GM18907 (cell line): Measurements from ENCODE around the gene ZAR1.
"Not testable (repeated sequence)": the region's sequence is repeated elsewhere in the genome, so short reads cannot be mapped to it uniquely, and the experiment has no call there.

Experiments
- ATAC-seq: cut with Tn5 transposase; IDR thresholded peaks from one replicate; pipeline ENCODE4 v1.9.1; 2021; ENCODE audit warnings: mild to moderate bottlenecking, moderate library complexity; ENCODE audit not compliant: unreplicated experiment

ZAR1 gene

GRCh38 chr4:48490012-48490679 lies at the start of gene ZAR1:
Gene ZAR1, plus strand, starts transcription at chr4:48490252. Its CDS starts 40 bp downstream, at chr4:48490292.
- ATAC-seq, result no peak

DNA sequence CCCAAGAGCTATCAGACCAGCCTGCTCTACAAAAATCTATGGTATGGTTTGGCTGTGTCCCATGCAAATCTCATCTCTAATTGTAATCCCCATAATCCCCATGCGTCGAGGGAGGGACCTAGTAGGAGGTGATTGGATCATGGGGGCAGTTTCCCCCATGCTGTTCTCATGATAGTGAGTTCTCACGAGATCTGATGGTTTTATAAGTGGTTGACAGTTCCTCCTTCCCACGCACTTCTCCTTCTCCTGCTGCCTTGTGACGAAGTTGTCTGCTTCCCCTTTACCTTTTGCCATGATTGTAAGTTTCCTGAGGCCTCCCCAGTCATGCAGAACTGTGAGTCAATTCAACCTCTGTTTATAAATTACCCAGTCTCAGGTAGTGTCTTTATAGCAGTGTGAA lies 49.1 kb upstream of the ZAR1 start:
- not testable (repeated sequence) for ATAC-seq

DNA sequence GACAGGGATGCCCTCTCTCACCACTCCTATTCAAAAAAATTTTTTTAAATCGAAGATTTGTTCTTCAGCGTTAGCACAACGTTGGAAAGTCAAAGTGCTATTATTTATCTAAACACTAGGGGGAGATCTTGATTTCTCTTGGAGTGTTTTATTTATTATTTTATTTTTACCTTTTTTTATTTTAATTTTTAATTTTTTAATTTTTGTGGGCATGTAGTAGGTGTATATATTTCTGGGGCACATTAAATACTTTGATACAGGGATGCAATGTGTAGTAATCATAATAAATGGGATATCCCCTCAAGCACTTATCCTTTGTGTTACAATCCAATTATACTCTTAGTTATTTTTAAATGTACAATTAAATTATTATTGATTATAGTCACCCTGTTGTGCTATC lies 44.3 kb upstream of the ZAR1 start:
- no peak for ATAC-seq

DNA sequence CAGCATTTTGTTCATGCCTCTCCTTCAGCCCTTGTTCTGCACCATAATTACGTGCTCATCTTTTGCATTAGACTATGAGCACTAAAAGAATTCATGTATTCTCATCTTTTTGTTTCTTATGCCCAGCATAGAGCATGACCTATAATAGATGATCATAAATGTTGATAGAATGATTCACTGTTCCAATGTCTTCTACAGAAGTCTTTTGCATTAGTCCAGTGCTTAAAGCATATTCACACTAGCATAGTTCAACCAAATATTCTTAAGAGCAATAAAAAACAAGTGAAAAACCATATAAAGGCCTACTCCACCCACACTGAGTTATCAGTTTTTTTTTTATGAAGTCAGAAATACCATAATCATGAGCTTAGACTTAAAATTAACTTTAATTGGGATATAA lies 43.4 kb upstream of the ZAR1 start:
- no peak for ATAC-seq

DNA sequence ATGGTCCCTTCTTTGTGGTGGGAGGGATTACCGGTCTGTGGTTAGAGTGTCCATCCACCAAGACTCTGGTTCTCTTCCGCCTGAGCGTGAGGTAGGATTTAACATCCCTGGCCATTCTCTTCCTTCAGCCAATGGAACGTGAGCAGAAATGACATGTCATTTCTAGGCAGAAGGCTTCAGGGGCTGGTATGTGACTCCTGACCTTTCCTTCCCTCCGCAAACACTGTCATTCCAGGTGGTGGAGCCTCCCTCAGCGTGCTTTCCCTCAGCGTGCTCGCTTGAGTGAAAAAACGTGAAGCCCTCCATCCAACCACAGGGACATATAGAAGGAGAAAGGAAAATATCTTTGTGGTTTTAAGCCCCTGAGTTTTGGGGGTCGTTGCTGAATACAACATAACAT lies 40.9 kb upstream of the ZAR1 start:
- ATAC-seq, result no peak

- no peak for ATAC-seq
Measured at GRCh38 chr4:48450740-48451139, 39.3 kb upstream of the ZAR1 start.

GRCh38 chr4:48451656-48452055 lies 38.4 kb upstream of the ZAR1 start:
- not testable (repeated sequence) for ATAC-seq

GRCh38 chr4:48454591-48454990 lies 35.5 kb upstream of the ZAR1 start:
- ATAC-seq, result no peak

DNA sequence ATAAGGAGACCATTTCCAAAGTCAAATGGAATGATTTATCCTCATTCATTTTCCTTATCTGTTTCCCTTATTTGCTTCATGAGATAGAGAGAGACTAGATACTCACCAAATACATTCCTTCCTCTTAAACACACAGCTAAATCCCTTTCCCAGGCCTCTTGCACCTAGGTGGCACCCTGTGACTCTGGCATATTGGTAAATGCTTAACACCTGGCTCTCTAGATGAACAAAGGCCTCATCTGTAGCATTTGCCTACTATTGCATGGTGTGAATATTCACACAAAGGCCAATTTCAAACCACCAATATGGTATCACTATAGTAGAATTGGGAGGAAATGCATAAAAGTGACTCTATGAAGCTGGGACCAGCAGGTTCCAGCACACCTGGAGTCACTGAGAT lies 29.1 kb upstream of the ZAR1 start:
- no peak for ATAC-seq

DNA sequence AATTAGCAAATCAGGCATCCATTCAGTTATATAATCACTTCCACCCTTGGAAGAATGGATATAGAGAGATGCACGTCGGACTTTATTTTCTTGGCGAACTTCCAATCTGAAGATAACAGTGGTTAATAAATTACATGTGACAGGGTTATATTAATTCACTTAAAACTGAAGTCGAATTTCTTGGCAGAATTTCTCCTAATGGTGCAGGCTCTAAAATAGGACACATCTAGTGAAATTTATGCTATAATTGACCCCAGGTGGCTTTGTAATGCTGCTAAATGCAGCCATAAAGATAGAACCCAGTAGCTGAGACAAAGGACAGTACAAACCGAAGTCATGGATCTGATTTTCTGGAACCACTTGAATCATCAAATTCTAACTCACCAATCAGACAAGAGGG lies 27.7 kb upstream of the ZAR1 start:
- no peak for ATAC-seq

- no peak for ATAC-seq
Measured at GRCh38 chr4:48467442-48467841, 22.6 kb upstream of the ZAR1 start.

- ATAC-seq, result no peak
Measured at GRCh38 chr4:48467891-48468290, 22.2 kb upstream of the ZAR1 start.

DNA sequence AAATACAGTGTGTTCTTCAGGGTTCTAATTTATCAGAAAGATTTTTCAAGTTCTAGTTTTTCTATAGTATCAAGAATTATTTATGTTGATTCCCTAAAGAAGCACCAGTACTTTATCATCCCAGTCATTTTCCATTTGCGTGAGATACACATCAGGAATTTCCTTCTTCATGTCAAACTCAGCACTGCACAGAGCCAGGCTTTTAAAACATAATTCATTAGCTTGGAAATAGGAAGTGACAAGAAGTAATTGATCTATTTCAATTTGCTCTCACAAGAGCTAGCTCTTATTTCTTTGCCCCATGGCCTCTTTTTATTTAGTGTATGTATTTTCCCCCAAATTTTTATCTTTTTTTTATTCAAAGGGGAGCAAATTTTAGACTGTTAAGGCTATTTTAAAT lies 19.9 kb upstream of the ZAR1 start:
- ATAC-seq, result no peak

DNA sequence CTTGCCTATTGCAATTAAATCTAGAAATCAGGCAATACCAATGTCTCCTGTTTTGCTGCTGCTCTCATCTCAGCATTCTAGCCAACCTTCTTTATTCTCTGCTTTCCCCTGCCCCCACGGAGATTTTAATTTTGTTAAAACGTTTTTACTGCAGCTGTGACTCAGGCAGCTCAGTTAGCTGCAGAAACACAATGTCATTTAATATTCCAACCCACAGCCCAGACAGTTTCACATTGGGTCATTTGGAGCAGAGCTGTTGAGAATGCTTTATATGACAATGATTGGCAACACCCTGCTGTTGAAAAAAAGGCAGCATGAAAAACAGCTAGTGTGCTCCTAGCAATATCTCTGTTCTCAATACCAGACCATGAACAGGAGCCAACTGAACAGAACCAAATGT lies 19.5 kb upstream of the ZAR1 start:
- ATAC-seq, result no peak

- no peak for ATAC-seq
Measured at GRCh38 chr4:48472794-48473193, 17.3 kb upstream of the ZAR1 start.

DNA sequence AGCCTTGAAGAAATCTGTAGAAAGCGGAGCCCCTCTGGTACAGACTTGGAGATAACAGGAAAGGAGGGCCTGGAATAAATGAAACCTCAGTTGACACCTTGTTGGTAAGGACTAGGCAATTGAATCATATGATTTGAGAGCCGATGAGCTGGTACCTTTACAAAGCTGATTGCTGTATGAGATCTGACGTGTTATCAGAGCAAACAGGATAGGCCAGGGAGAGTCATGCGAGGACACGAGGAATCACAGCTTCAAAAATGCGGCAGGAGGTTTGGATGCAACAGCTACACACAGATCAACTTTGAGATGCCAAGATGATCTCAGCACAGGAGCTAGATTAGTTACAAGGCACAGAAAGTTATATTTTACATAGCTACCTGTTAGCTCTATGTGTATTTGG lies 14.3 kb upstream of the ZAR1 start:
- no peak for ATAC-seq

GRCh38 chr4:48478273-48478672 lies 11.8 kb upstream of the ZAR1 start:
- no peak for ATAC-seq

- ATAC-seq, result no peak
Measured at GRCh38 chr4:48481581-48481980, 8.5 kb upstream of the ZAR1 start.

GRCh38 chr4:48483006-48483776 lies 6.9 kb upstream of the ZAR1 start, which contains the start of gene SLC10A4:
Gene SLC10A4, plus strand, starts transcription at chr4:48483343. Its CDS starts 219 bp downstream, at chr4:48483562.
- ATAC-seq, result no peak

DNA sequence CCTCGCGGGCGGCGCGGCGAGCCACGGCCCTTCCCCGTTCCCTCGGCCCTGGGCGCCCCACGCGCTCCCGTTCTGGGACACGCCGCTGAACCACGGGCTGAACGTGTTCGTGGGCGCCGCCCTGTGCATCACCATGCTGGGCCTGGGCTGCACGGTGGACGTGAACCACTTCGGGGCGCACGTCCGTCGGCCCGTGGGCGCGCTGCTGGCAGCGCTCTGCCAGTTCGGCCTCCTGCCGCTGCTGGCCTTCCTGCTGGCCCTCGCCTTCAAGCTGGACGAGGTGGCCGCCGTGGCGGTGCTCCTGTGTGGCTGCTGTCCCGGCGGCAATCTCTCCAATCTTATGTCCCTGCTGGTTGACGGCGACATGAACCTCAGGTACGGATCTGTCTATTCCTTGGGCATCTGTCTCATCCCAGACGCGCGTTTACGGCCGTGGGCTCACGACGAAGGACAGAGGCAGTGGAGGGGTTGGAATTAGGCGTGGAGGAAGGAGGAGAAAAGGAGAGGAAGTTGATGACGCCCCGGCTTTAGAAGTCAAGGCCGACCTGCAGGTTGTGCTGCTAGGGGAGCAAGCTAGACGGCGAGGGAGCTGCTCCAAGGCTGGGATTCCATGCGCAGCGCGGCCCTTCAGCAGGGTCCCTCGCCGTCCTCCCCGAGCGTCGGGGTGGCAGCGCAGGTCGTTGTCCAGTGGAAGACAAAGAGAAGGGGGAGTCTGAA lies 6.1 kb upstream of the ZAR1 start:
- no peak for ATAC-seq

GRCh38 chr4:48484494-48485168 lies 5.4 kb upstream of the ZAR1 start:
- no peak for ATAC-seq
